WERI-Rb-1 (cell line): Measurements from ENCODE around the gene MMP11.

ENCODE experiments used
- DNase-seq: peaks from one replicate; pipeline ENCODE4 v3.0.0-alpha.2; 2020
- H3K27ac ChIP-seq: fragments of 250-450 bp; sonication (Bioruptor Pico); 2 replicates; pipeline ENCODE4 v1.5.1; 2020; ENCODE audit warnings: mild to moderate bottlenecking, moderate library complexity
- H3K27me3 ChIP-seq: fragments of 250-450 bp; sonication (Bioruptor Pico); 2 replicates; pipeline ENCODE4 v1.5.1; 2021; ENCODE audit warnings: mild to moderate bottlenecking, low read depth, moderate library complexity; ENCODE audit not compliant: insufficient read depth, severe bottlenecking
- H3K36me3 ChIP-seq: fragments of 250-450 bp; sonication (Bioruptor Pico); 2 replicates; pipeline ENCODE4 v1.5.1; 2020; ENCODE audit warnings: mild to moderate bottlenecking, moderate library complexity
- H3K4me3 ChIP-seq: 2 replicates; pipeline ENCODE4 v1.5.1; 2011; ENCODE audit warnings: low read depth, mild to moderate bottlenecking, control low read depth, low read length
- H3K9me3 ChIP-seq: fragments of 250-450 bp; sonication (Bioruptor Pico); 2 replicates; pipeline ENCODE4 v1.5.1; 2021; ENCODE audit warnings: mild to moderate bottlenecking, moderate library complexity; ENCODE audit not compliant: severe bottlenecking
- TF ChIP-seq, protein P1 (sequence below): IDR thresholded peaks from 2 replicates; pipeline ENCODE4 v1.5.1; 2011; ENCODE audit warnings: low read depth, mild to moderate bottlenecking, control low read depth, inconsistent platforms, low read length

Gene MMP11

DNA sequence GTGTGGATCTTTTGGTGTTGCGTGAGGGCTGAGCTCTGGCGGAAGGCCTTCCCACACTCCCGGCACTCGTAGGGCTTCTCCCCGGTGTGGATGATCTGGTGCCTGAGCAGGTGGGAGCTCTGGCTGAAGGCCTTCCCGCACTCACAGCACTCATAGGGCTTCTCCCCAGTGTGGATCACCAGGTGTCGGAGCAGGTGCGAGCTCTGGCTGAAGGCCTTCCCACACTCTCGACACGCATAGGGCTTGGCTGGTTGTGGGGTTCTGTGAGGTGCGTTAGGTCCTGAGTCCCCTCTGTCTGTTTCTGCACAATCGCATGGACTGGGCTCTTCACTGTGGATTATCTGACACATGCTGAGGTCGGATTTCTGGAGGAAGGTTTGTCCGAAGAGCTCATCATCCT, 28.2 kb upstream of the MMP11 start:
- Histone ChIP-seq H3K36me3 (peaks cover 30% of the 10 kb centered on the region), H3K9me3 (no peaks in the 10 kb centered on the region), H3K27ac (no peak overlapping the region), H3K27me3 (no peaks in the 10 kb centered on the region), H3K4me3 (no peak overlapping the region)
- DNase-seq = no peak
- TF ChIP-seq, protein P1, sequence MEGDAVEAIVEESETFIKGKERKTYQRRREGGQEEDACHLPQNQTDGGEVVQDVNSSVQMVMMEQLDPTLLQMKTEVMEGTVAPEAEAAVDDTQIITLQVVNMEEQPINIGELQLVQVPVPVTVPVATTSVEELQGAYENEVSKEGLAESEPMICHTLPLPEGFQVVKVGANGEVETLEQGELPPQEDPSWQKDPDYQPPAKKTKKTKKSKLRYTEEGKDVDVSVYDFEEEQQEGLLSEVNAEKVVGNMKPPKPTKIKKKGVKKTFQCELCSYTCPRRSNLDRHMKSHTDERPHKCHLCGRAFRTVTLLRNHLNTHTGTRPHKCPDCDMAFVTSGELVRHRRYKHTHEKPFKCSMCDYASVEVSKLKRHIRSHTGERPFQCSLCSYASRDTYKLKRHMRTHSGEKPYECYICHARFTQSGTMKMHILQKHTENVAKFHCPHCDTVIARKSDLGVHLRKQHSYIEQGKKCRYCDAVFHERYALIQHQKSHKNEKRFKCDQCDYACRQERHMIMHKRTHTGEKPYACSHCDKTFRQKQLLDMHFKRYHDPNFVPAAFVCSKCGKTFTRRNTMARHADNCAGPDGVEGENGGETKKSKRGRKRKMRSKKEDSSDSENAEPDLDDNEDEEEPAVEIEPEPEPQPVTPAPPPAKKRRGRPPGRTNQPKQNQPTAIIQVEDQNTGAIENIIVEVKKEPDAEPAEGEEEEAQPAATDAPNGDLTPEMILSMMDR = no peak

DNA sequence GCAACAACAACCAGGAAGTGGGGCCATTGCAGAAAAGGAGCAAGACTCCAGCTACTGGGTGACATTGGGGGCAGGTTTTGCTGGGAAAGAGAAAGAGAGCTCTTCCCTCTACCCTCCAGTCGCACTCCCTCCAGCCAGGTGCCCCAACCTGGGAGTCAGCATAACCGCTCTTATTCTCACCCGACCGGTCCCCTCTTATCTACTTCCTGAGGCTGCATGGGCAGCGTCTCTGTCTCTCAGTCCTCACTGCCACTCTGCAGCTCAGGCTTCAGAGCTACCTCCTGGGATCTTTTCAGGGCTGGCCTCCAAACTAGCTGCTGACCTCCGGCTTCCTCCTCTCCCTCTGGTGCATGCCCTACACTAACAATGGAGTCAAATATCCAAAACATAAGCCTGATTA, 26.9 kb upstream of the MMP11 start:
- TF ChIP-seq, protein P1 = no peak
- H3K27ac ChIP-seq = no peak overlapping the region
- H3K4me3 ChIP-seq = no peak overlapping the region
- H3K36me3 ChIP-seq = peaks cover 30% of the 10 kb centered on the region
- H3K9me3 ChIP-seq = no peaks in the 10 kb centered on the region
- H3K27me3 ChIP-seq = no peaks in the 10 kb centered on the region
- DNase-seq = no peak

DNA sequence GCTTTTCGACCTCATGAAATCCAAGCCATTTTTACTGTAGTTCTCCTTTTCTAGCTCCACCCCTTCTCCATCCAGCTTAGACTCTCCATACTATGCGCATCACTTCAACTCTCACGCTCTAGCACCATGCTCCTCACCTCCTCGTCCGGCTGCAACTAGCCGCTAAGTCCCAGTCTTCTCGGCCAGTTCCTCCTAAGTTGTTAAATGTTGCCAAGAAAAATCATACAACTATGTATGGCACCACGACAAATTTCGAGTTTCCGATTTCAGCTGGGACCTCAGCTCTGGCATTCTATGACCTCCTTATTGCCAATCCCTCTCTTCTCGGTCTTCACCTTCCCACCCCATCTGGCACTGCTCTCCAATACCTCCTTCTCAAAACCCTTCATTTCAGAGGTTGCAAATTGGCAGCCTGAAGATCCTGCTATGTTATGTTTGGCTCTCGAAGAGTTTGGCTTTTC, 22.8 kb upstream of the MMP11 start:
- H3K9me3 ChIP-seq = no peaks in the 10 kb centered on the region
- H3K27ac ChIP-seq = no peak overlapping the region
- no peaks in the 10 kb centered on the region for H3K27me3 ChIP-seq
- H3K36me3 ChIP-seq = peaks cover 6% of the 10 kb centered on the region
- TF ChIP-seq, protein P1 = no peak
- H3K4me3 ChIP-seq = no peak overlapping the region
- no peak for DNase-seq

DNA sequence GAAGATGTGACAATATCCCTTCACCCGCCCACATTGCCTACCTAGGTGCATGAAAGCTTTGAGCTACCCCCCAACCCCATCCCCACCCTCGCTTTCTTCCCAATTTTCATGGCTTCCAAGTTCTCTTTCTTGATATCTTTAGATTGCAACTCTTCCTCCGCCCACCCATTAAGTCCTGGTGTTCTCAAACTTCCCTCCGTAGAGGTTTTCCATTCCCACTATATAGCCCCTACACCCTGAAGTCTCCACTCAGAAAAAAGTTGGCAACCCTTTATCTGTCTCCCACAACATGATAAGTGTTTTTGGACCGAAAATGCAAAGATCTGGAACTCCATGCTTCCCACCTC, 22.3 kb upstream of the MMP11 start:
- H3K27ac ChIP-seq = no peak overlapping the region; the same call in 1 of the 2 replicates
- peak overlapping the region; percentile 63 for H3K4me3 ChIP-seq
- no peak for DNase-seq
- H3K9me3 ChIP-seq = no peaks in the 10 kb centered on the region
- peaks cover under 1% of the 10 kb centered on the region for H3K36me3 ChIP-seq
- H3K27me3 ChIP-seq = no peaks in the 10 kb centered on the region
- TF ChIP-seq, protein P1 = no peak

DNA sequence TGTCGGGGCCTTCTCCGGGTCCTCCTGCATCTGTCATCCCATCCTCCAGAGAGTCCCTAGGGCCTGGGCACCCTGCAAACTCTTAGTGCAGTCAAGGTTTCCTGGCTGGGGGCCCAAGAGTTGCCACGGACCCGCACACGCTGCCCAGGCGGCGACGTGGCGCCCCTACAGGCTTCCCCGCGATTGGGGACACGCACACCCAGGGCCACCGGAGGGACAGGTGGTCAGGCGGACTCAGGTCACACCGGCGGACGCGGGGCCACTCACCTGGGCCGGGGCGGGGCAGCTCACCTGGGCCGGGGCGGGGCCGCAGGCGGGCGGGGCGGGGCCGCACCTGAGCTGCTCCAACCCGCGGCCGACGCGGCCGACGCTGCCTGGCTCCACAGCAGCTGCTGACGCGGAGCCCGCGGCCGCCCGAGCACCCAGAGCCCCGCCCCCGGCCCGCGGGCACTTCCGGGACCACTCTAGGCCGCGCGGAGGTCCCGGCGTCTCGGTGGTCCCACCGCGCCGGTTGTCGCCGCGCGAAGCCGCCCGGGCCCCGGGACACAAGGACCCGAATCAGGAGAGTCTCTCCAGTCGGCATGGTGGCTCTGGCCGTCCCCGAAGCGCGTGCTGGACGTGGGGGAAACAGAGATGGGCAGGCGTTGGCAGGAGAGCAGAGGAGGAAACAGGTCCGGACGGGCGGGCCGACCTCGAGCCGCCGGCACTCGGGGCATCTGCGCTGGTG, 21.8 kb upstream of the MMP11 start, which contains the start of gene ZNF70:
ZNF70 (minus strand) TSS at position 399 of the 727 bp plus-strand sequence. CDS start 5,972 bp downstream, outside the sequence.
- Histone ChIP-seq H3K27ac (peak within 1 kb of the TSS; percentile 86), H3K9me3 (no peaks in the 10 kb centered on the region)
- TF ChIP-seq, protein P1 = peak; percentile 34

DNA sequence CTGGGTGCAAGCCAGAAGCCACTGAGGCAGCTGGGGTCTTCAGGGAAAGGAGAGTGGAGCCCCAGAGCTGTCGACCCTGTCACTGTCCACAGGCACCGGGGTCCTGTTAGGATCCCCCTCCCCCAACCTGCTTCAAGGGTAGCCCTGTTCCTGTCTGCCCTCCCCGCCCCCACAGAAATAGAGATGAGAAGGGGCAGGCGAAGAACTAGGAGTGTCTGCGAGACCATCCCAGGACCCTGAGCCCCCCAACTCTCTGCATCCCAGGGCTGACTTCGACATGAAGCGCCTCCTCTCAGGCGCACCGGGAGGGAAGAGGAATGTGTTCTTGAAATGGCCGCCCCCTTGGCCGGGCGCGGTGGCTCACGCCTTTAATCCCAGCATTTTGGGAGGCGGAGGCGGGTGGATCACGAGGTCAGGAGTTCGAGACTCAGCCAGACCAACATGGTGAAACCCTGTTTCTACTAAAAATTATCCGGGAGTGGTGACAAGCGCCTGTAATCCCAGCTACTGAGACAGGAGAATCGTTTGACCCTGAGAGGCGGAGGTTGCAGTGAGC, 21.1 kb upstream of the MMP11 start:
- peak overlapping the region; percentile 86 for H3K27ac ChIP-seq
- peak; percentile 35 for DNase-seq
- H3K36me3 ChIP-seq = no peaks in the 10 kb centered on the region
- peak overlapping the region; percentile 90 for H3K4me3 ChIP-seq
- TF ChIP-seq, protein P1 = no peak
- H3K27me3 ChIP-seq = no peaks in the 10 kb centered on the region
- H3K9me3 ChIP-seq = no peaks in the 10 kb centered on the region

More for the DNA sequence above, 21.8 kb upstream of the MMP11 start, which contains the start of gene ZNF70:
- DNase-seq = peak; percentile 79
- Histone ChIP-seq H3K4me3 (peak within 1 kb of the TSS; percentile 90), H3K27me3 (no peaks in the 10 kb centered on the region), H3K36me3 (no peaks in the 10 kb centered on the region)
